ENCODE data around the gene WDR70. TPM values are rescaled to one million over a fixed set of nuclear protein-coding genes. Genes with fewer than 3 reads are reported as not detected.

WDR70 gene
- total RNA-seq, 3 donors from 2014 or later (not counting 1 experiment from before 2014, with no cell fraction given) = 36.3 to 47.0 (median 41.3) TPM

DNA sequence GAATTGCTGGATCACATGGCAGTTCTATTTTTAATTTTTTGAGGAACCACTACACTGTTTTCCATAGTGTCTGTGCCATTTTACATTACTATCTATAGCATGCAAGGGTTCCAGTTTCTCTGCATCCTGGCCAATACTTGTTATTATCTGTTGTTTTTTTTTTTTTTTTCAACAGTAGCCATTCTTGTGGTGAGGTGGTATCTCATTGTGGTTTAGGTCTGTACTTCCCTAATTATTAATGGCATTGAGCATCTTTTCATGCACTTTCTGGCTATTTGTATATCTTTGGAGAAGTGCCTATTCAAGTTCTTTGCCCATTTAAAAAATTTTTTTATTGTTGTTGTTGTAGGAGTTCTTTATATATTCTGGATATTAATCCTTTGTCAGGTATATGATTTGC, 363.0 kb downstream of the WDR70 start:
- no peak overlapping the region for H3K27ac ChIP-seq (ENCODE audit: low read length)
- H3K4me1 Mint-ChIP-seq = peaks cover 22 to 31% of the 10 kb centered on the region in 2 donors
- no peak overlapping the region for H3K4me3 ChIP-seq (ENCODE audit: low read length)
- H3K27me3 ChIP-seq (ENCODE audit: control insufficient read depth, insufficient read depth, low read length) = no peaks in the 10 kb centered on the region
- H3K36me3 Mint-ChIP-seq = peaks cover 25% of the 10 kb centered on the region
- intact Hi-C loops (cut with micrococcal nuclease) = no loop called here
- no peak overlapping the region for H3K27ac Mint-ChIP-seq
- peaks cover 2 to 12% of the 10 kb centered on the region in 2 donors for H3K9me3 Mint-ChIP-seq
- no peaks in the 10 kb centered on the region for H3K27me3 Mint-ChIP-seq (ENCODE audit: low read depth in 2 of 2)
- H3K36me3 ChIP-seq (ENCODE audit: control insufficient read depth, insufficient read depth, low read length) = peaks cover 8% of the 10 kb centered on the region
- H3K9me3 ChIP-seq (ENCODE audit: control insufficient read depth, insufficient read depth, low read length) = no peaks in the 10 kb centered on the region
- DNase-seq = no peak
- TF ChIP-seq, protein P1, sequence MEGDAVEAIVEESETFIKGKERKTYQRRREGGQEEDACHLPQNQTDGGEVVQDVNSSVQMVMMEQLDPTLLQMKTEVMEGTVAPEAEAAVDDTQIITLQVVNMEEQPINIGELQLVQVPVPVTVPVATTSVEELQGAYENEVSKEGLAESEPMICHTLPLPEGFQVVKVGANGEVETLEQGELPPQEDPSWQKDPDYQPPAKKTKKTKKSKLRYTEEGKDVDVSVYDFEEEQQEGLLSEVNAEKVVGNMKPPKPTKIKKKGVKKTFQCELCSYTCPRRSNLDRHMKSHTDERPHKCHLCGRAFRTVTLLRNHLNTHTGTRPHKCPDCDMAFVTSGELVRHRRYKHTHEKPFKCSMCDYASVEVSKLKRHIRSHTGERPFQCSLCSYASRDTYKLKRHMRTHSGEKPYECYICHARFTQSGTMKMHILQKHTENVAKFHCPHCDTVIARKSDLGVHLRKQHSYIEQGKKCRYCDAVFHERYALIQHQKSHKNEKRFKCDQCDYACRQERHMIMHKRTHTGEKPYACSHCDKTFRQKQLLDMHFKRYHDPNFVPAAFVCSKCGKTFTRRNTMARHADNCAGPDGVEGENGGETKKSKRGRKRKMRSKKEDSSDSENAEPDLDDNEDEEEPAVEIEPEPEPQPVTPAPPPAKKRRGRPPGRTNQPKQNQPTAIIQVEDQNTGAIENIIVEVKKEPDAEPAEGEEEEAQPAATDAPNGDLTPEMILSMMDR (IDR thresholded peaks at IDR 0.05) = no peak
- ATAC-seq = no peak
- no peaks in the 10 kb centered on the region for H3K4me1 ChIP-seq (ENCODE audit: control insufficient read depth, insufficient read depth, low read length)
- H3K4me3 Mint-ChIP-seq = no peak overlapping the region

DNA sequence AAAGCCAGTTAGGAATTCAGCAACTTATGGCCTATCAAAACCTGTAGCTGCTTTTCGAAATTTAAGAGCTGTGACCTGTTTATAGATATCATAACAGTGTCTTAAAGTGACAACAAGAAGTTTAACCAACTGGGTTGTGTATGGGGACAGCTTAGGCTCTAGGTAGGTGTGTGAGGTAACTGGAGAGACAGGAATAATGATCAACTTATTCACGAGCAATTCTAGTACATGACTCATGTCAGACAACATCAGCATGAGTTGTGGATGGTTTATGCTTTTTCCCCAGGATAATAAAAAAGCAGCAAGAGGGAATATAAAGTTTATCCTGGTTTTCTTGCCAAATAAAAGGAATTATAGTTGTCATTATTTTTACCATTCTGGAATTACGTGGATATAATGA, 372.1 kb downstream of the WDR70 start:
- intact Hi-C loops (cut with micrococcal nuclease) = no loop called here
- 83% methylated on average over 3 of the region's 3 CpGs for WGBS (ENCODE audit: insufficient coverage)
- Histone ChIP-seq H3K36me3 (ENCODE audit: control insufficient read depth, insufficient read depth, low read length) (peaks cover 2% of the 10 kb centered on the region), H3K9me3 (ENCODE audit: control insufficient read depth, insufficient read depth, low read length) (no peaks in the 10 kb centered on the region), H3K27ac (ENCODE audit: low read length) (no peak overlapping the region), H3K4me1 (ENCODE audit: control insufficient read depth, insufficient read depth, low read length) (no peaks in the 10 kb centered on the region), H3K27me3 (ENCODE audit: control insufficient read depth, insufficient read depth, low read length) (no peaks in the 10 kb centered on the region), H3K4me3 (ENCODE audit: low read length) (no peak overlapping the region)
- H3K4me1 Mint-ChIP-seq = no peaks in the 10 kb centered on the region
- H3K27me3 Mint-ChIP-seq (ENCODE audit: low read depth in 2 of 2) = no peaks in the 10 kb centered on the region
- no peak overlapping the region for H3K27ac Mint-ChIP-seq
- H3K36me3 Mint-ChIP-seq = no peaks in the 10 kb centered on the region
- H3K4me3 Mint-ChIP-seq = no peak overlapping the region
- TF ChIP-seq, protein P1 (IDR thresholded peaks at IDR 0.05) = no peak
- peaks cover 2% of the 10 kb centered on the region in 2 donors for H3K9me3 Mint-ChIP-seq
- no peak for DNase-seq
- no peak for ATAC-seq

DNA sequence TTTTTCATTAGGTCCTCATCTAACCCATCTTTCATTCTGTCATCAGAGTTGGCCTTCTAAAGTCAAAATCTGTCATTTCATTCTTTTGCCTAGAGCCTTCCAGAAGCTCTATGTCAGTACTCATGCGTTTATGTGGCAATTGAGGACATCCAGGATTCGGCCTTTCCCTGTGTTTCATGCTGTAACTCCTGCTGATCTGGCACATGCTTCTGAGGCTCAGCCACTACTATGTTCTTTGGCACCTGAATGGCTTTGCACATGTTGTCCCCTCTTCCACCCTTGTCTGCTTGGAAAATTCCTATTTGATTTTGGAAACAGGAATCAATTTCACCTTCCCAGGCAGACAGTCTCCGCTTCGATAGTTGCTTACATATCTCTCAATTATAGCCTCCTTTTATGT, 375.9 kb downstream of the WDR70 start:
- Mint-ChIP-seq H3K9me3 (peaks cover 2 to 3% of the 10 kb centered on the region in 2 donors), H3K27ac (no peak overlapping the region), H3K36me3 (no peaks in the 10 kb centered on the region), H3K4me1 (no peaks in the 10 kb centered on the region), H3K4me3 (no peak overlapping the region), H3K27me3 (ENCODE audit: low read depth in 2 of 2) (no peaks in the 10 kb centered on the region)
- TF ChIP-seq, protein P1 (IDR thresholded peaks at IDR 0.05) = no peak
- Histone ChIP-seq H3K36me3 (ENCODE audit: control insufficient read depth, insufficient read depth, low read length) (peaks cover 2% of the 10 kb centered on the region), H3K9me3 (ENCODE audit: control insufficient read depth, insufficient read depth, low read length) (peaks cover 5% of the 10 kb centered on the region), H3K27me3 (ENCODE audit: control insufficient read depth, insufficient read depth, low read length) (no peaks in the 10 kb centered on the region), H3K4me1 (ENCODE audit: control insufficient read depth, insufficient read depth, low read length) (no peaks in the 10 kb centered on the region), H3K27ac (ENCODE audit: low read length) (no peak overlapping the region), H3K4me3 (ENCODE audit: low read length) (no peak overlapping the region)
- ATAC-seq = no peak
- no peak for DNase-seq
- 90% methylated on average over 4 of the region's 4 CpGs for WGBS (ENCODE audit: insufficient coverage)
- intact Hi-C loops (cut with micrococcal nuclease) = no loop called here

DNA sequence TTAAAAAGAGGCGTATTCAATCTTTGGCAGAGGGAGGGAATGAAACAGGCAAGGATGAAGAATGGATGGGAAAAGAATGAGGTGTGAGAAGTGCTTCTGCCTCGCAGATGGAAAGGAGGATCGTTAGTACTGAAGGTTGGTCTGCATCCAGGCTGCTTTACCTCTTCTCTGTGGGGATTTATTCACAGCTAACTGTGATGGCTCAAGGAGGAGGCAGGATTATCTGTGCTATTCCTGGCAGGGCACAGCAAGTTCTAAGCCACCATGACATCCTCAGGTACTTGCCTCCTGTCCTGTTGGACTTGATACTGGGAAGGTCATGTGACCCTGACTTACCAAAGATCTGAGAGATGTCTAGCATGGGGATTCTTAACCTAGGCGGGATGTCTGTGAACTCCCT, 376.5 kb downstream of the WDR70 start:
- no peaks in the 10 kb centered on the region for H3K4me1 Mint-ChIP-seq
- Histone ChIP-seq H3K27me3 (ENCODE audit: control insufficient read depth, insufficient read depth, low read length) (no peaks in the 10 kb centered on the region), H3K36me3 (ENCODE audit: control insufficient read depth, insufficient read depth, low read length) (peaks cover 2% of the 10 kb centered on the region), H3K4me3 (ENCODE audit: low read length) (no peak overlapping the region), H3K4me1 (ENCODE audit: control insufficient read depth, insufficient read depth, low read length) (no peaks in the 10 kb centered on the region), H3K9me3 (ENCODE audit: control insufficient read depth, insufficient read depth, low read length) (peaks cover 5% of the 10 kb centered on the region), H3K27ac (ENCODE audit: low read length) (no peak overlapping the region)
- WGBS (ENCODE audit: insufficient coverage) = 97% methylated on average over 4 of the region's 4 CpGs
- no peaks in the 10 kb centered on the region for H3K36me3 Mint-ChIP-seq
- DNase-seq = no peak
- H3K27ac Mint-ChIP-seq = no peak overlapping the region
- TF ChIP-seq, protein P1 (IDR thresholded peaks at IDR 0.05) = no peak
- H3K9me3 Mint-ChIP-seq = peaks cover 2 to 3% of the 10 kb centered on the region in 2 donors
- H3K4me3 Mint-ChIP-seq = no peak overlapping the region
- intact Hi-C loops (cut with micrococcal nuclease) = no loop called here
- no peak for ATAC-seq
- H3K27me3 Mint-ChIP-seq (ENCODE audit: low read depth in 2 of 2) = no peaks in the 10 kb centered on the region
